ENCODE data around the gene HSF2.

The HSF2 gene

GRCh38 chr6:122394016-122394415, 5.4 kb upstream of the HSF2 start:
- DNase-seq (ENCODE audit: low spot score) (no peak), FAIRE-seq (no peak)

GRCh38 chr6:122399055-122399347, 451 bp upstream of the HSF2 start:
- FAIRE-seq (no peak), DNase-seq (ENCODE audit: low spot score) (no peak)

GRCh38 chr6:122400121-122400450, 634 bp downstream of the HSF2 start:
- no peak for FAIRE-seq
- DNase-seq (ENCODE audit: low spot score): no peak

- FAIRE-seq (no peak), DNase-seq (ENCODE audit: low spot score) (no peak)
Observed at GRCh38 chr6:122400462-122401089, 1.1 kb downstream of the HSF2 start.

GRCh38 chr6:122401104-122401503, 1.7 kb downstream of the HSF2 start:
- FAIRE-seq (no peak), DNase-seq (ENCODE audit: low spot score) (no peak)

GRCh38 chr6:122404444-122404843, 5.0 kb downstream of the HSF2 start:
- FAIRE-seq (no peak), DNase-seq (ENCODE audit: low spot score) (no peak)

GRCh38 chr6:122405417-122405816, 6.0 kb downstream of the HSF2 start:
- FAIRE-seq (no peak), DNase-seq (ENCODE audit: low spot score) (no peak)

- DNase-seq (ENCODE audit: low spot score) (no peak), FAIRE-seq (no peak)
Observed at GRCh38 chr6:122406187-122406586, 6.7 kb downstream of the HSF2 start.

- FAIRE-seq: no peak
Observed at GRCh38 chr6:122407712-122408111, 8.3 kb downstream of the HSF2 start.

GRCh38 chr6:122408240-122408639, 8.8 kb downstream of the HSF2 start:
- DNase-seq (ENCODE audit: low spot score): no peak
- no peak for FAIRE-seq

More at GRCh38 chr6:122407712-122408111, 8.3 kb downstream of the HSF2 start:
- no peak for DNase-seq (ENCODE audit: low spot score)

GRCh38 chr6:122408702-122409458, 9.4 kb downstream of the HSF2 start:
- FAIRE-seq: no peak
- no peak for DNase-seq (ENCODE audit: low spot score)

- FAIRE-seq: no peak
- DNase-seq (ENCODE audit: low spot score): no peak
Observed at GRCh38 chr6:122412001-122412400, 12.5 kb downstream of the HSF2 start.

GRCh38 chr6:122416825-122417224, 17.4 kb downstream of the HSF2 start:
- DNase-seq (ENCODE audit: low spot score): no peak
- no peak for FAIRE-seq

- DNase-seq (ENCODE audit: low spot score) (no peak), FAIRE-seq (no peak)
Observed at GRCh38 chr6:122422003-122422402, 22.6 kb downstream of the HSF2 start.

GRCh38 chr6:122422614-122423267, 23.3 kb downstream of the HSF2 start:
- no peak for FAIRE-seq
- no peak for DNase-seq (ENCODE audit: low spot score)

GRCh38 chr6:122423734-122424133, 24.3 kb downstream of the HSF2 start:
- no peak for DNase-seq (ENCODE audit: low spot score)
- no peak for FAIRE-seq

GRCh38 chr6:122426597-122426996, 27.1 kb downstream of the HSF2 start:
- DNase-seq (ENCODE audit: low spot score): no peak
- no peak for FAIRE-seq

- FAIRE-seq: no peak
- DNase-seq (ENCODE audit: low spot score): no peak
Observed at GRCh38 chr6:122428781-122429180, 29.3 kb downstream of the HSF2 start.

GRCh38 chr6:122429323-122429722, 29.9 kb downstream of the HSF2 start:
- FAIRE-seq (no peak), DNase-seq (ENCODE audit: low spot score) (no peak)

- no peak for FAIRE-seq
- DNase-seq (ENCODE audit: low spot score): no peak
Observed at GRCh38 chr6:122431780-122432179, 32.3 kb downstream of the HSF2 start.

- FAIRE-seq (no peak), DNase-seq (ENCODE audit: low spot score) (no peak)
Observed at GRCh38 chr6:122432816-122433215, 33.4 kb downstream of the HSF2 start.

GRCh38 chr6:122438975-122439374, 39.5 kb downstream of the HSF2 start:
- DNase-seq (ENCODE audit: low spot score): no peak
- FAIRE-seq: no peak

- FAIRE-seq (no peak), DNase-seq (ENCODE audit: low spot score) (no peak)
Observed at GRCh38 chr6:122445274-122445673, 45.8 kb downstream of the HSF2 start.
